NOMO-1 treated with DMSO at 0.1 percent for 48 hours (cell line): ENCODE measurements around the gene TRIP11.

Source experiments
- DNase-seq: peaks from one replicate; lab custom pipeline; 2025; ENCODE audit not compliant: unreplicated experiment; lab: John Stamatoyannopoulos, UW

TRIP11 gene

GRCh38 chr14:92012121-92012748 is 27.6 kb downstream of the TRIP11 start:
- DNase-seq, result no peak

DNA sequence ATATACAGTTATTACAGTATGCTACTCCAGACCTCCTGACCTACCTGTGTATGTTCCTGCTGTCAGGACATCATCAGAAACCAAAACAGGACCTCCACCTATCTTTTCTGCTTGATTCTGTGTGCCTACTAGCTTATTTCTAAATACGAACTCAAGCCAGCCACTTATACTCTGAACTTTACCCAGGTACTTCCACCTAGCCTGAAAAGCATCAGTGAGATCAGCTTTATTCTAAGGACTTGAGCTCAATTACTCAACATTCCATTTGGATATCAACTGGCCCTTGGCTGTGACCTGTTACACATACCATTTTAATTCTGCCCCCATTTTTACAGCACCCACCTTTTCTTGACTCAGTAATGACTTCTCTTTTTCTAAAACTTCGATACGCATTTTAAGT is 29.2 kb downstream of the TRIP11 start:
- DNase-seq, result no peak

DNA sequence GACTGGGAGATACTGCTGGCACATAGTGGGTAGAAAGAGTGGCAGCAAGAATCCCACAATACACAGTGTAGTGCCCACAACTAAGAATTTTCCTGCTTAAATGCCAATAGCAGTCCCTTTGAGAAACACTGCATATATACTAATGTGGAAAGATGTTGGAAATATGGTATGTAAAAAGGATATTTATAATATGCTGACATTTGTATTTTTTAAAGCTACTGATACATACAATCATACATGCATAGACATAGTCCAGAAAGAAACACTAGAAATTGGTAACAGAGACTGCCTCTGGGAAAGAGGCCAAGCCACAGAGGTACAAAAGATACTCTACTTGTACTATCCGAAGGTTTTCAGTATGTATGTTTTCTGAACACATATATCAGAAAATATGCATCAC is 30.3 kb downstream of the TRIP11 start:
- no peak for DNase-seq

DNA sequence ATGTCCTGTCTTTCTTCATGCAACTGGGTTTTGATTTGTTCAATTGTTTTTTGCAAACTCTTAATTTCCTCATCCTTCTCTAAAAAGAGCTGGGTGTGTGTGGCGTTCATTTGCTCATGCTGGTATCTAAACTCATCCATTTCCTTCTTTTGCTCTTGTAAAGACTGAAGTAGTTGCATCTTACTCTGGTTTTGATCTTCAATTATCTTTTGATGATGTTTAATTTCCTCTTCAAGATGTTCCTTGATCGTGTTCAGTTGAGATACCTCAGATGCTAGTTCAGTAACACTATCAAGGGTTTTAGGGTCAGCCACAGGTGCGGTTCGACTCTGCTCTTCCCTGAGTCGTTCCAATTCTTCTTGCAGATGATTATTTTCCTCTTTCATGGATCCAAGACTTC is 34.8 kb downstream of the TRIP11 start:
- no peak for DNase-seq

DNA sequence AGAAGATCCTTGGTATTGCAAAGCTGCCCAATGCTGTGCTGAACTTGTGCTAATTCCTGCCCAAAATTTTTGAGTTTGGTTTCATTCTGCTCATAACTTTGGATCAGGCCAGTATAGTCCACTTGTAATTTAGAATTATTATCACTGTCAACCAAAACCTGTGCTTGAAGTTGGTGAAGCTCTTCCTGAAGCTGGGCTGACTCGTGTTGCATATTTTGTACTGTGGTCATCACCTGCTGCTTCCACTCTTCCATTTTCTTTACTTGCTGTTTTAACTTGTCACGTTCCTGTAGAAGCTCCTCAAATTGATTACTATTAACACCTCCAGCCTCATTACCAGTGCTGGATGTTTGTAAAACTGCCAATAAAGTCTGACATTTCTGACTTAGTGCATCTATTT is 35.8 kb downstream of the TRIP11 start:
- DNase-seq, result no peak

DNA sequence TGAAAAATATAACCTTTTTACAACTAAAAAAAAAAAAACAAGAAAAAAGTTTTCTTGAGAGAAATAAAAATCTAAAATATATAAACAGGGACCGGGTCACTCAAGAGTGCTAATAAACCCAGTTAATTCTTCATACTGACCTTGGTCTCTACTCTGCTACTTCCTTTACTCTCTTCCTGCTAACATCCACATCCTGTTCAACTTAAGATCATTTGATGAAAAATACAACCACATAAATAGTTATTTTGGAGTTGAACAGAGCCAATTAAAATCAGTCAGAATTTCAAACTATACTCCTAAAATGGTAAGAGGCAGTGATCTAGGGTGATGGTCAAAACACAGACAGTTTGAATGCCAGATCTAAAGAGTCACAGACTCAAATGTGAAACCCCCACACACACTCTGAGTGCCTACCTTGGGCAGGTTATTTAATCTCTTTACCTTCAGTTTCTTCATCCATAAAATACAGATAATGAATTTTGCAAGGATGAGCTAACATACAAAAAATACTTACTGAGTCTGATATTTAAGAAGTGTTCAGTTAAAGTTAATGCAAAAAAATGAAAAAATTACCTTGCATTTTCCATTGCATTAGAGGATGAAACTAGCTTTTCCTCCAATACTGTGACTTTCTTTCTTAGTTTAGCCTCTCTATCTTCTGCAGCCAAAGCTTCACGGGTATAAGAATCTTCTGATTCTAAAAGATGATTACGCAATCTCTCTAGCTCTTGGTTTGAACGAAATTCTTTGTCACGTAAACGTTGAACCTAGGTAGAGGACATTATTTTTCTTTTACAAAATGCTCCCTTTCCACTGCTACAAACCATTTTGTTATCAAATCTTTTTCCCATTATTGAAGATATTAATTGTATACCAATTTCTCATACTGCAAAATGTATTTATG is 40.9 kb downstream of the TRIP11 start:
- DNase-seq, result no peak

DNA sequence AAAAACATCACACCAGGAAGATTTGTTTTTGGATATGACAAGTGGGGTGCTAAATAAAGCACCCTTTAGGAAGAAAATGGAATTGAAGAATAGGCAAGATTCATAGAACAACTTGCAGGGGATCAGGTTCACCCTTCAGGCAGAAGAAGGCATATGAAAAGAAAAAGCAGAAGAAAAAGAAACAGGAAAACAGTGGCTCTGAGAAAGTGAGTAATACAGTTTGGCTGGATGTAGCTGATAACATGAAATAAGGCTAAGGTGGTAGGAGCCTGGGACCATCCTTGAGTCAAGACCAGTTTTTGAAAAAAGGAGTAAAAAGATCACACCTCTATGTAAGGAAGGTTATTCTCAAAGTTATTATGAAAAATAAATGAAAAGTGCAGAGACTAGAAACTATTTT is 42.4 kb downstream of the TRIP11 start:
- no peak for DNase-seq

DNA sequence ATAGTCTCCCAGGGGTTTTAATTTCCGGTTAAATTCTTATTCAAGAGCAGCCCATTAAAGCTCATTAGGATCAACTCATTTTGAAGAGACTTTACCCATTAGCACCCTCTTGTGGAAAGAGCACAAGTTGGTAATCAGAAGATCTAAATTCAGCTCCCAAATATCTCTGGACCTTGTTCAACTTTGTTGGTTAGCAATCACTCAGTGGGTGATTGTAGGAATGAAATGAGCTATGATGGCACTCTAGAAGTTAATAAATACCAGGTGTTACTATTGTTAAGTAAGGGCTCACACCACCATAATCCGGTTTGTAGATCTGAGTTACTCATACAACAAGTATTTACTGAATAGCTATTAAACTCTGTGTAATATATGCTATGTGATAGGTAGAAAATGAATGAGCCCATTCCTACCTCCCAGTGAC is 42.9 kb downstream of the TRIP11 start:
- DNase-seq, result peak; percentile 30

GRCh38 chr14:91987192-91987591 is 52.7 kb downstream of the TRIP11 start:
- no peak for DNase-seq

- DNase-seq, result peak; percentile 78
These were observed 54.2 kb downstream of the TRIP11 start for GRCh38 chr14:91985521-91986255.

- DNase-seq, result no peak
These were observed 54.9 kb downstream of the TRIP11 start for GRCh38 chr14:91985008-91985407.

GRCh38 chr14:91983588-91983987 is 56.3 kb downstream of the TRIP11 start:
- DNase-seq, result no peak

- peak; percentile 70 for DNase-seq
These were observed 59.7 kb downstream of the TRIP11 start for GRCh38 chr14:91980157-91980556.

GRCh38 chr14:91977884-91978283 is 62.0 kb downstream of the TRIP11 start:
- DNase-seq, result no peak

DNA sequence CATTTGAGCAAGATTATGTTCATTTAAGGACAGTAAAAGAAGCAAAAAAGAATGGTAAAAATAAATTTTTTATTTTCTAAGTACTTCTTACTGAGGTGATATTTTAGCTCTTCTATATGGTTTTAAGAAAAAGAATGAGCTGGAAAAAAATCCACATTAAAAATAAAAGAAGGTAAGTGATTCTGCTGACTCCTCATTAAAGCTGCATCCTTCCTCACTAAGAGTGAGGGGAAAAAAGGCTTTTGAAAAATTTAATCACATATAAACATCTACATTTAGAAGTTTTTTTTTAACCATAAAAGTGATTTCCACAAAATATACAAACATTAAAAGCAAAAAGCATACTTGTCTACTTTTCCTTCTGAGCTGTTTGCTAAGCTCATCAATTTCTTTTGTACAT is 64.1 kb downstream of the TRIP11 start:
- DNase-seq, result no peak

DNA sequence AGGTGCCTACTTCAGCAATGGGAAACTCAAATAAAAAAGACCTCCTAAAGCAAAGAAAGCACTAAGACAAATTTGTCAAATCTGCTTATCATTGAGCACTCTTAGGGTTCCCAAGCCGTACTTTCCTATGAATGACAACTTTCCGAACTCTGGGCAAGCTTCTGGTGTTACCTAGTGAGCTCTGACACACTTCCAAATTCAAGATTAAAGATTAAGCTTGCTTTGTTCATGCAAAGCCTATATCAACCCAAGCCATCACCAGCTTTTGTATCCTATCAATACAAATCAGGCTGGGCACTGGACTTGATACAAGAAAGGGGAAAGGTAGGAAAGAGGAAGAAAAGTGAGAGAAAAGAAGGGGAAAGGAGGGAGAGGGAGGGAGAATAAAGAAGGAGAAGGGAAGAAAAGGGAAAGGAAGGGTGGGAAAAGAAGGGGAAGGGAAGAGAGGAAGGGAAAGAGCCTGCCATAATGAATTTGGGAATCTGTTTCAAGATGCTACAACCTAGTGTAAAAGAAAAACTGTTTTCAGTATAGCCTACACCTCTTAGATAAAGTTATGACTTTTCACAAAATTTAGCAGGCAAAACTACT is 68.6 kb downstream of the TRIP11 start:
- DNase-seq, result no peak

DNA sequence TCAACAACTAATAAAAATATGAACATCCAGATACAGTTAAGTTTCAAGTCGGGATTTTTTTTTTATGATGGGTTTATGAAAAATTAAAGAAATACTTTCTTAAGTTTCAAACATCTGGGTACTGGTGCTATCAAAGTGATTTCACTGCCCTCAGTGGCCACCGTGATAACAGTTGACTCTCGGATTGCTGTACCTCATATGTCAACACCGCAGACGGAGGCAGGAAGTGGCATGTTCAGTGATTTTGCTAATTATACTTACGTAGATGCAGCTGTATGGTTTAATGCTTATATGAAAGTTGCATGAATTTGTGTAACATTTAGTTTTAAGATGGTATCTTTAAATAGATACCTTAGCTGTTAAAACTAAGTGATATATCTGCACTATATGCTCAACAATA is 71.6 kb downstream of the TRIP11 start:
- no peak for DNase-seq

GRCh38 chr14:91964724-91965123 is 75.1 kb downstream of the TRIP11 start:
- DNase-seq, result no peak

DNA sequence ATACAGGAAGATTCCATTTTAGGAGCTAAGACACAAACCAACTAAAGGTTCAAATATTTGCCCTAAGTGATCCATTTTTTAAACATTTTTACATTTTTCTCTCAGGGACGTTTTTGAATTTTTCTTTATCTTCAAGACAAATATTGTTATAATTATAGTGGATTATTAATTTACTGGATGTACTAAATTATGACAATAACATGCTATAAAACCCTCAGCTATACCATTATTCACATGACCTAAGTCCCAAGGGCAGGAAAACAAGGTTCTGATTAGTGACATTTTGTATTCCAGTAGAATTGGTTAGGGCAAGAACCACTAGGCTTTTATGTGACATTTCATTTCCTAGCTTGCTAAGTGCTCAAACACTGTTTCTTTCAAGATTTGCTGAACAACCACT is 75.8 kb downstream of the TRIP11 start:
- no peak for DNase-seq

DNA sequence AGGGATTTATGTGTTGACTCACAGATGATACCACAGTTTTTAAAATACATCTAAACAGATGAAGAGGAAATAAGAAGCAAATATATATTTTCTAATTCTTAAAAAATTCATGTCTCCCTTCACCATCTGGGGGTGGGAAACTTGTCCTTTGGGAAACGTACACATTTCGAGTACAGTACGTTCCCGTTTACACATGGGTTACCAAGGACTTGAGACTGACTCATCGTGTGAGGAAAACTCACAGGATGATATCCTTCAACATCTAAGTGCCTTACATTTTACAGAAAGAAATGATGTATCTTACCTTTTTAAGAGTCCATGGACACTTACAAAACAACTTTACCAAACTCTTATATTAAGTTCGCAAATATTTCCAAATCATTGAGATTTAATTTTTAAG is 76.4 kb downstream of the TRIP11 start:
- DNase-seq, result no peak
